Testis (tissue), 3 donors: Measurements from ENCODE around the gene TNFRSF8. TPM values are rescaled to one million over a fixed set of nuclear protein-coding genes. Genes with fewer than 3 reads are reported as not detected.

ENCODE experiments used
- DNase-seq: peaks from one replicate; pipeline ENCODE4 v3.0.0-alpha.2; 2019
- H3K27ac ChIP-seq, 2 donors: fragments of 200-600 bp; sonication (generic); one replicate each; pipeline ENCODE4 v1.5.1; 2019
- H3K27me3 ChIP-seq: fragments of 200-600 bp; sonication (generic); one replicate; pipeline ENCODE4 v1.5.1; 2019
- H3K36me3 ChIP-seq: fragments of 200-600 bp; sonication (generic); one replicate; pipeline ENCODE4 v1.5.1; 2017; ENCODE audit warnings: low read depth; ENCODE audit errors: missing control alignments
- H3K4me1 ChIP-seq: fragments of 200-600 bp; sonication (generic); one replicate; pipeline ENCODE4 v1.5.1; 2019
- H3K4me3 ChIP-seq, 2 donors: fragments of 200-600 bp; sonication (generic); one replicate each; pipeline ENCODE4 v1.5.1; 2017 to 2019
- H3K9me3 ChIP-seq: fragments of 200-600 bp; sonication (generic); one replicate; pipeline ENCODE4 v1.5.1; 2017
- CTCF ChIP-seq, 3 experiments: fragments of 450-650 bp in 2 of 3; fragments of 200-600 bp in 1 of 3; sonication (generic) in 1 of 3; IDR thresholded peaks; one replicate each; pipeline ENCODE4 v1.5.1; 2016 to 2019; ENCODE audit warnings: antibody characterized with exemption in 3 of 3, mild to moderate bottlenecking in 2 of 3, moderate library complexity in 1 of 3
- POLR2A ChIP-seq: fragments of 450-650 bp; IDR thresholded peaks from one replicate; pipeline ENCODE4 v1.6.1; 2017; ENCODE audit warnings: antibody characterized with exemption, mild to moderate bottlenecking, moderate library complexity
- WGBS, 2 donors: methylation state at CpG; one replicate each; pipeline ENCODE4 v1.1.5; 2018; 5-methylcytosine and 5-hydroxymethylcytosine counted together
- intact Hi-C: fragments of 100-400 bp; cut with DNase I; formaldehyde crosslinking; loops from one replicate; pipeline ENCODE4 v1.15.1; 2023; ENCODE audit warnings: low total_unique reads
- polyA plus RNA-seq: library from polyadenylated mRNA; stranded (reverse); fragments of 350-450 nt; fragmentation: Illumina TruSeq; extraction: RNeasy Lipid Tissue Mini Kit (QIAGEN cat#74804); gene quantifications from one replicate; pipeline ENCODE4 v1.2.3, GENCODE V29; 2014; ENCODE audit warnings: low read depth, low replicate concordance; ENCODE audit not compliant: insufficient read depth
- total RNA-seq, 2 donors: library from RNA; depleted of rRNA; stranded (reverse); fragments of >200 nt; gene quantifications; one replicate each; pipeline ENCODE4 v1.2.3, GENCODE V29; 2016

Gene TNFRSF8
- total and polyA plus RNA-seq, 3 donors from 2014 or later, result 5.0 to 6.9 (median 5.4) TPM

GRCh38 chr1:12165342-12165741 is 102.2 kb downstream of the TNFRSF8 start:
- TF ChIP-seq POLR2A (no peak), CTCF (IDR thresholded peaks at IDR 0.05) (no peak)
- 79 to 83% methylated on average over 2 to 4 of the region's 4 CpGs for WGBS, 2 donors
- Histone ChIP-seq H3K27ac (no peak overlapping the region), H3K4me3 (no peak overlapping the region), H3K4me1 (peaks cover 14% of the 10 kb centered on the region), H3K36me3 (no peaks in the 10 kb centered on the region), H3K27me3 (no peaks in the 10 kb centered on the region), H3K9me3 (no peaks in the 10 kb centered on the region)
- intact Hi-C loops, result no loop called here
- no peak for DNase-seq

DNA sequence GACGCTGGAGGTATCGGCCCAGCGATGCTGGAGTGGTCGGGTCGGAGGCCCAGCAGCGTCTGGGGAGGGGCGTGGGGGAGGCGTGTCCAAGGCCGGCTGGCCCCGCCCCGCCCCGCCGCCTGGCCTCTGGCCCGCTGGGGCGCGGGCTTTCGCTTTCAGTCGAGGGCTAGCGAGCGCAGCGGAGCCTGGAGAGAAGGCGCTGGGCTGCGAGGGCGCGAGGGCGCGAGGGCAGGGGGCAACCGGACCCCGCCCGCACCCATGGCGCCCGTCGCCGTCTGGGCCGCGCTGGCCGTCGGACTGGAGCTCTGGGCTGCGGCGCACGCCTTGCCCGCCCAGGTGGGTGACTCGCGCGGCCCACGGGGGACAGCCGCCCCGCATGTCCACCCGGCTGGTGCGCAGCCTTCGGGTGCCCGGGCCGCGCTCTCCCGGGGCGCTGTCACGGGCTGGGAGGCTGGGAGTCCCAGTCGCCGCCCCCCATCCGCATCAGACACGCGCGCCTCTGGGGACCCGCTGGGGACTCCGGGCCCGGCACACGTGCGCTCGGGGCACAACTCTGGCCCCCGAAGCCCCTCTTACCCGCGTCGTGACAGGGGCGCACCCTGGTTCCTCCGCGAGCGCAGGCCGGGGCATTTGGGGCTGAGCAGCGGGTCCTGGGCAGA is 103.9 kb downstream of the TNFRSF8 start, which contains the start of gene TNFRSF1B:
Gene TNFRSF1B (plus strand): TSS at position 158 of the 659 bp plus-strand sequence. CDS start 101 bp downstream, at position 259.
- TF ChIP-seq CTCF (IDR thresholded peaks at IDR 0.05) (no peak), POLR2A (peak; percentile 26)
- Histone ChIP-seq H3K4me3 (peak within 1 kb of the TSS; percentile 64 to 71), H3K4me1 (peaks cover 6% of the 10 kb centered on the region), H3K27ac (peak within 1 kb of the TSS; percentile 68 to 82), H3K36me3 (no peaks in the 10 kb centered on the region), H3K9me3 (no peaks in the 10 kb centered on the region), H3K27me3 (no peaks in the 10 kb centered on the region)
- 0 to 2% methylated on average over 2 to 76 of the region's 79 CpGs for WGBS, 2 donors
- DNase-seq, result peak; percentile 59
- intact Hi-C loops, result no loop called here

GRCh38 chr1:12167493-12168429 is 104.7 kb downstream of the TNFRSF8 start:
- 30 to 34% methylated on average over 19 to 33 of the region's 33 CpGs for WGBS, 2 donors
- no peak for TF ChIP-seq POLR2A
- no peak for TF ChIP-seq CTCF (IDR thresholded peaks at IDR 0.05)
- H3K4me3 ChIP-seq, result peak overlapping the region; percentile 64 to 71
- no peak for DNase-seq
- no peaks in the 10 kb centered on the region for H3K9me3 ChIP-seq
- no peaks in the 10 kb centered on the region for H3K36me3 ChIP-seq
- H3K27me3 ChIP-seq, result no peaks in the 10 kb centered on the region
- intact Hi-C loops, result no loop called here
- H3K27ac ChIP-seq, result peak overlapping the region; percentile 68 to 82
- H3K4me1 ChIP-seq, result no peaks in the 10 kb centered on the region

- intact Hi-C loops, result no loop called here
- no peaks in the 10 kb centered on the region for H3K27me3 ChIP-seq
- no peaks in the 10 kb centered on the region for H3K36me3 ChIP-seq
- peak overlapping the region; percentile 68 to 82 for H3K27ac ChIP-seq
- H3K4me3 ChIP-seq, result peak overlapping the region; percentile 64 to 71
- H3K4me1 ChIP-seq, result no peaks in the 10 kb centered on the region
- TF ChIP-seq CTCF (IDR thresholded peaks at IDR 0.05), result no peak
- TF ChIP-seq POLR2A, result no peak
- H3K9me3 ChIP-seq, result no peaks in the 10 kb centered on the region
- DNase-seq, result no peak
- WGBS, 2 donors, result 69 to 82% methylated on average over 16 to 17 of the region's 17 CpGs
These were observed 105.5 kb downstream of the TNFRSF8 start for GRCh38 chr1:12168451-12169160.
